GM18508 (cell line): Measurements from ENCODE around the gene NALCN.

Source experiments
- ATAC-seq: cut with Tn5 transposase; IDR thresholded peaks from one replicate; pipeline ENCODE4 v1.9.1; 2021; ENCODE audit warnings: moderate number of reproducible peaks; ENCODE audit not compliant: insufficient read depth, unreplicated experiment

NALCN gene

DNA sequence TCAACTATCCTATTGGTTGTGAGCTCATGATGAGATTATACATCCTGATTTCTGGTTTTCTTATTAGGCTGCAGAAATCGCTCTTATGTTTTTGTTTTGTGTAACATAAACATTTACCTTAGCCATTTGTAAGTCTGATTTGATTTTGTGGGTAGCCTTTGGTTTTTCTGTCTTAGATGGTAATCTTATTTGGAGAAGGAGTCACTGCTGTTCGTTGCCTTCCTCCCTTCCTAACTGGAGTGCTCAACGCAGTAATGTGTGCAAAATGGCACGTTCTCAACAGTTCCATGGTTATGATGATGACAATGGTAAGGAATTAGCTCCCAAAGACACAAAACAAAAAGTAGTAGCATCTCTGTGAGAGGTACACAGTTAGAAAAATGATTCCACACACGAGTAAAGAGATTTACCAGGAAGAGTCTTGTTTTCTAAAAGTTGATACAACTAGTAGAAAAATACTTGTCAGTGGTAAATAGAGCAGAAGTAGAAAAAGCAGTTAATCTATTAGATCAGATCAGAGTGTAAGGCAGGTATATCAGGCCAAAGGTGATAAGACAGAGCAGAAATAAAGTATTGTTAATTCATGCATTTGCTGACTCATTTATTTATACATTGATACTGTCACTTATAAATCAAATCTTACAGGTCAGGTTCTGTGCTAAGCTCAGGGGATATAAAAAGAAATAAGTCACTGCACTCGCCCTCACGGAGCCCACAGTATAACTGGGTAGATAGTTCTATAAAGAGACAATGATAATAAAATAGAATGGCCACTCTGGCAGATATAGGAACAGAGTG lies 270.0 kb downstream of the NALCN start:
- no peak for ATAC-seq

DNA sequence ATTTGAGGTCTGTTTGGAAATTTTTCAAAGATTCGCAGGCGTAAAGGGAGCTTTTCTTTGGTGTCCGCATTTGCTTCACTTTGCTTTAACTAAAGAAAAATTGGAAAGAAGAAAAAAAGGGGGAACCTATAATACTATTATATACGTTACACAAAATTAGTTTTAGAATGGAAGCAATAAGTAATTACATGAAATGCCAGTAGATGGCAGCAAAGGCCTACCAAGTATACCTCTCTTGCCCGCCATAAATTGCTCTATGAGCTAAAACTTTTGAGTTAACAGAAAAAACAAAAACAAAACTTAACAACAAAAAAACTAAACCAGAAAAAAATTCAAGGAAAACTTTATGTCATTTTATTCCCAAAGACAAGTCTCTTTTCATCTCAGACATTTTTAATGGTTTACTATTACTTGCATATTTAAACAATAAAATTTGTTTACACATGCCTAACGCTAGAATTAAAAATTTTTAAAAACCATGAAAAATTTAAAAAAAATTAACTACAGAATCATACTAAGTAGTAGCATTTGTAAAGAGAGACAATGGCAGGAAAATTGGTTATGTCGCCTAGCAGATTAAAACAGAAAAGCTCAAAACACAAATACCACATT lies 271.4 kb downstream of the NALCN start:
- no peak for ATAC-seq

DNA sequence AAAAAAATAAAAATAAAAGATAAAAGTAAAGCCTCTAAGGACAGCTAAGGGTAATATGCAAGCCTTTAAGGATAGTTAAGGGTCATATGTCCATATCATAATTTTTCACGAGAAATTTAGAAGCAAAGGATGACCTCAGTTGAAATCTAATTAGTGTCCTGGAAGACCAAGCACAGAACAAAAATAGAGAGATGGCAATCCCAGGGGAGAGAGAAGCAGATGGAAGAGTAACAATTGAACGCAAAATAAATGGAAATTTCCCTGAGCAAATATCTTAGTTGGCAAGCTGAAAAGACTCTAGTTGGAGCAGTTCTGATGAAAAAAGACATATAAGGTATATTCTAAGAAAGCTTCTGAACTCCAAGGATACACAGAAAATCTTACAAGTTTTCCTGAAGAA lies 275.4 kb downstream of the NALCN start:
- no peak for ATAC-seq

DNA sequence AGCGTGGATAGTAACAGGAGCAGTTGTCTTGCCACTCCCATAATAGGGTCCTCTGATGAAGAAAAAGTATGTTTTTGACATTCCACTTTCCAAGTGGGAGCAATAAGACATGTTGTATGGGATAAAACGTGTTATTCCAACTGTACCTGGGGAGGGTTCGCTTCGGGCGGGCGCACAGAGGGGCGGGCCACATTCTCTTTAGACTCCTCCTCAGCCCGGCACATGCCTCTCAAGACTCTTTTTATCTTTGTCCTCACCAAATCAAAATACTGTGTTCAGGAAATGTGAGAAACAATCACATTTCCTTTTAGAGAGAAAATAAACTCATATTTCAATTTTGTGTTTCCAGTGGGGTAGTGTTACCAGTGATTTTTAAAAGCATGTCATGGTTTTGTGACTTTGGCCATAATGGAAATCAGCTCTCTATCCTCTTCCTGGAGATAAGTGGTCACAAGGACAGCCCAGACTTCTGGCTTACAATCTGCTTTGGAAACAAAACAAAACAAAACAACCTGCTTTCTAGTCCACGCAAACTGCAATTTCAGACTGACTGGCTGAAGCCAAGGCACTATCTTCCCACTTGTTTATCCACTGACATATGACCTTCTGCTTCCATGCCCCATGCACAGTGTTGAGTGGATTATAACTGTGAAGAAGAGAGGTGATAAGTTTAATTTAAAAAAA lies 276.1 kb downstream of the NALCN start:
- ATAC-seq, result no peak

DNA sequence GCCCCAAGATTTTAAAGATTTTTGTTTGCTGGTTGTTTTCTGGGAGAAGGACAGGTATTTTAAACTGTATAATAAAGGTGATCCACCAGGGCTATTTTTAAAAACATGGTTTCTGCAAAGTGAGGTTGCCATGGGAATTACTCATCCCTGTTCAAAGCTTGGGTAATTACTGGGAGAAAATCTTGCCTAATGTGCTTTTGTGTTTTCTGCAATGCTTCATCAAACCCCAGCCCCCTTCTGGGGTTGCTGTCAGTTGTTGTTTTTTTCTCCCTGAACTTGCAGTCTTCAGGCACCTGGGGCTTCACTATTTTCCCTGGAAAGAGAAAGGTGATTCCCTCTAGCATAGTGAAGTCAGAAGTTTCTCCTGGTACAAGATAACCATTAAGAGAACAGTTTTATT lies 277.2 kb downstream of the NALCN start:
- ATAC-seq, result no peak

- ATAC-seq, result peak; percentile 92
Measured at GRCh38 chr13:101127741-101128353, 288.5 kb downstream of the NALCN start.

GRCh38 chr13:101123028-101123427 lies 293.3 kb downstream of the NALCN start:
- ATAC-seq, result no peak

DNA sequence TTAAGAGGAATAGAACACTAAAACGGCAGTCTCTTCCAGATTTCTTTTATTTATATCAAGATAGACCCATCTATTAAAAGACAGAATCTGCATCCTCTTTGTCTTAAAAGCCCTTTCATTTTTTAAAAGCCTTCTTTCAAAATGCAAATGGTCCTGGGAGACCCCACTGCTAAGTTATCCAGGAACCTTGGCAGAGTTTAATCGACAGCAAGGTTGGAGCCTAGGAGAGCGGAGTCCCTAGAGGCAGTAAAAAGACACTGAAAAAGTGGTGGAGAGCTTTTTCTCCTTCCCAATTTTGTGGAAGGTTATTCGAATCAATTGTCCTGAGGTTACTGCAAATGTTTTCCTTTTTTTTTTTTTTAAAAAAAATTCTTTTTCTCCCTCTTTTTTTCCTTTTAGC lies 294.7 kb downstream of the NALCN start:
- ATAC-seq, result no peak

- no peak for ATAC-seq
Measured at GRCh38 chr13:101120007-101120406, 296.3 kb downstream of the NALCN start.

- no peak for ATAC-seq
Measured at GRCh38 chr13:101116826-101117225, 299.5 kb downstream of the NALCN start.

DNA sequence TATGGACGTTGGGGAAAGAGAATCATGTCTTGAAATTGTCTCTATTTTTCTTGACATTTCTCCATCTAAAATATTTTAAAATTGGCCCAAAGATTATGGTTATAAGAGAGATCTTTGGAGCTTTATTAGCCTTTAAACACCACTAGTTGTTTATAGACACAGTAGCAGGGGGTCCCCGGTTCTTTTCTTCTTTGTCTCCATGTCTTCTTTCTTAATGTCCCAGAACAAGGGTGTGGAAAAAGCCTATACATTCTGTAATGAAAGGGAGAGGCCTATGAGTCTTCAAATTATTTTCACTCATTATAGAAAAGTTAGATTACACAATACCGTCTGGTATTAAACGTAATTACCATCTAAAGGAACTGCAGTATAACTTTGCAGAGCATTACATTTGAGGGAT lies 300.0 kb downstream of the NALCN start:
- no peak for ATAC-seq

GRCh38 chr13:101115762-101116171 lies 300.5 kb downstream of the NALCN start:
- no peak for ATAC-seq

DNA sequence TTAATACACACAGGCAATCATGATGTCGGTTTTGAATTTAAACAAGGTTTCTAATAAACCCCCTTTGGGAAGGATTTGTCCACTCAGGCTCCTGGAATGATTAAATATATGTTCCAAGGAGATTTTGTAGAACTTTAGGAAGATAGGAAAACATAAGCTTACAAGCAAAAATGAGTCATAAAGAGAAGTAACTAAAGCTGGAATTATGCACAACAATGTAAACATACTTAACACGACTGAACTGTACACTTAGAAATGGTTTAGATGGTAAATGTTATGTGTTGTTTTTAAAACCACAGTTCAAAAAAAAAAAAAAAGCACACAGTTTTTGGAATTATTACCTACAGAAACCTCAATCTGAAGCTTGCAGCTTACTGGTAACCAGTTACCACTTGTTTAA lies 304.4 kb downstream of the NALCN start:
- ATAC-seq, result no peak

DNA sequence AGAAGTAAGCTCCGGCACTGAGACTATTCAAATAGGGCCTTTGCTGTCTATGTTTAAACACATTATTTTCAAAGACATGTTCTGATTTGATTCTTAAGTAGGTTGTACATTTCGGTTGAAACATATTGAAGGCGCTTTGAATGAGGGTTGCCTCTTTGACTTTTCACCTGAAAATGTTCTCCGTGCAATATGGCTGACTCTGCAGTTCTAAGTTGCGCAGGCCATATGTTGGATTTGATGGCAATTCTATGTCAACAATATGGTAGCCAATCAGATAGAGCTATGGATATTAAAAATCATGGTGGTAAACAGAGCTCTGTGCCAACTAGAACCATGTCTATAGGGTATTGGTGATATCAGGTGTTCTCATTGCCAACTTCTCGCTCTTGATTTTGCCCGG lies 307.3 kb downstream of the NALCN start:
- ATAC-seq, result no peak

DNA sequence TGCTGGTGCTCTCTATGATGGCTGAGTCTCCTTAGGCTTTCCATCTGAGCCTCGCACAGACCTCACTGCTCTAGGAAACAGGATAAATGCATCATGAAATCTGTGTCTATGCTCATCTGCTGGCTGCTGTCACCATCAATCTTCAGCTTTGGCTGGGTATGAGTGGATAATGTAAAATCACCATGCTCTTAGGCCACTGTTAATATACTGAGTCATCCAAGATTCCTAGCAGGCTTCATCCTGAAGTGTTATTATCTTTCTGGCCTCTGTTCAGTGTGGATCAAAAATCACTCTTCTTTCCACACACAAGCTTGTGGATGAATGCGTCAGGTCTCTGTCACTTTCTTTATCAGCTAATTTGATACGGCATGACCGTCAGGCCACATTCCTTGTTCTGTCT lies 317.4 kb downstream of the NALCN start:
- ATAC-seq, result no peak

DNA sequence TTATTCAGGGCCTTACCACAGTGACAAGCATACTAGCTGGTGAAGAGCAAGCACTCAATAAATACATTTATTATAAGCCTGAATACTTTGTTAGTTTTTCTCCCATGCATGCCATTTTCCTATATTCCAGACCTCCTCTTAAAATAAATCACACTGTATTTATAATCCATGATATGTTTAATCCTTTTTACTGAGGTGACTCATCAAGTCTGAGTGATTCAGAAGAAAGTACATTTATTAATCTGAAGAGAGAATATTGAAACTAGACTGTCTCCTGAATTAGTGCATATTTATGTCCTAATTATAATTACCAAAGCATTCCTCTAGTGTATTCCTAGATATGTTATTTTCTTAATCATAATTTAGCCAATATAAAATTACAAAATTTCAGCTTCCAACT lies 323.3 kb downstream of the NALCN start:
- no peak for ATAC-seq

GRCh38 chr13:101090287-101090686 lies 326.0 kb downstream of the NALCN start:
- no peak for ATAC-seq

GRCh38 chr13:101085551-101085950 lies 330.8 kb downstream of the NALCN start:
- ATAC-seq, result no peak

- no peak for ATAC-seq
Measured at GRCh38 chr13:101082441-101082840, 333.9 kb downstream of the NALCN start.

- no peak for ATAC-seq
Measured at GRCh38 chr13:101080616-101081015, 335.7 kb downstream of the NALCN start.

- ATAC-seq, result no peak
Measured at GRCh38 chr13:101065329-101065728, 351.0 kb downstream of the NALCN start.
